HUDEP-2 (cell line): ENCODE results near the gene NOTO.
A peak's percentile ranks its signal among the peaks of the same experiment; 100 is the strongest.
"Not testable (repeated sequence)": the region's sequence is repeated elsewhere in the genome, so short reads cannot be mapped to it uniquely, and the experiment has no call there.

ENCODE experiments used
- DNase-seq, 76 experiments: peaks; one replicate each; lab custom pipeline; 2025; ENCODE audit not compliant: unreplicated experiment in 76 of 76; lab: John Stamatoyannopoulos, UW

NOTO gene

DNA sequence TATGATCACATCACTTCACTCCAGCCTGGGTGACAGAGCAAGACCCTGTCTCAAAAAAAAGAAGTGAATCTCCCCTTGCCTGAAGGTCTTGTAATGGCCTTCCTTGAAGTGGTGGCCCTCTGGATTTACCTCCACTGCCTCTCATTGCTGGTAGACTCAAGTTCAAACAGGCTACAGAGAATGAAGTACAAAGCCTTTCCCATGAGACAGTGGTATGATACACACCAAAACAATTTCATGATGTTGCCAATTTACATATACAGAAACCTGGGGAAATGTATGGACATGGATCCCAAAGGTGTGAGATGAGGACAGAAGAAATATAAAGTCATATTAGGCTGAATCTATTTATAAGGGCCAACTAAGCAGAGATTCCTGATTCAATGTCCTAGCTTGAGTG, 4.8 kb upstream of the NOTO start:
- DNase-seq = no peak

DNA sequence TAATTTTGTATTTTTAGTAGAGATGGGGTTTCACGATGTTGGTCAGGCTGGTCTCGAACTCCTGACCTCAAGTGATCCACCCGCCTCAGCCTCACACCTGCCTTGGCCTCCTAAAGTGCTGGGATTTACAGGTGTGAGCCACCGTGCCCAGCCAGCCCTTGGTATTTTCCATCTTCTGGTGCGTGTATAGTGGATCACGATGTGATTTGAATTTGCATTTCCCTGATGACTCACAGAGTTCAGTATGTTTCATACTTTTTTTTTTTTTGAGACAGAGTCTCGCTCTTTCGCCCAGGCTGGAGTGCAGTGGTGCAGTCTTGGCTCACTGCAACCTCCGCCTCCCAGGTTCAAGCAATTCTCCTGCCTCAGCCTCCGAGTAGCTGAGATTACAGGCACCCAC, 2.1 kb upstream of the NOTO start:
- DNase-seq = not testable (repeated sequence)

DNA sequence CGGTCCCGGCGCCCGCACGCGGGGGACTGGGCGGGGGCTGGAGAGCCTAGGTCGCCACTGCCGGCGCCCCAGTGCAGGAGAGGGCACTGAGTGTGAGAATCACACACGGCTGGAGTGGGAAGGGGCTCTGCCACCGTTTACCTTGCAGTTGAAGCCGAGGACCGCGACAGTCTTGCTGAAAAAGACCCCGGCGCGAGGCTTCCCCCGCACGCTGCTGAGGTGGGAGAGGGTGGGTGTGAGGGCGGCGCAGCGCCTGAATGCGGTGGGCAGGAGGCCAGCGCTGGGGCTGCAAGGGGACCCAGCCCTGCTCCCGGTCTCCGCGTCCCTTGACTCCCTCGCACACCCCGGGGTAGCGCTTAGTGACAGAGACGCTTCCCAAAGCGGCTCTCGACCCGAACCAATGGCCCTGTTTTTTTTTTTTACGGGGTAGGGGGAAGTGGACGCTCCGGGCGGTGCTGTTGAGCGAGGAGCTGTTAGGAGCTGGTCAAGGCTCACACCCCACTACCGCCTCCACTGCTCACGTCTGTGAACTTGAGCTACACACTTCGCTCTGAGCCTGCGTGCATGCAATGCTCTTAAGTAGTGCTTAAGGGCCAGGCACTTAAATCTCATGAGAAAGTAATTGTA, 794 bp downstream of the NOTO start:
- DNase-seq = no peak

DNA sequence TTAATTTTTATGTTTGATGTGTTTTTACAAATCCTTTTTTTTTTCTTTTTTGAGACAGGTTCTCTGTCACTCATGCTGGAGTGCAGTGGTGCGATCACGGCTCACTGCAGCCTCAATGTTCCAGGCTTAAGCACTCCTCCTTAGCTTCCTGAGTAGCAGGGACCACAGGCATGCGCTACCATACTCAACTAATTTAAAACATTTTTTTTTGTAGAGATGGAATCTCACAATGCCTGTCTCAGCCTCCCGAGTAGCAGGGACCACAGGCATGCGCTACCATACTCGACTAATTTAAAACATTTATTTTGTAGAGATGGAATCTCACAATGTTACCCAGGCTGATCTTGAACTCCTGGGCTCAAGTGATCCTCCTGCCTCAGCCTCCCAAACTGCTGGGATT, 3.2 kb downstream of the NOTO start:
- no peak for DNase-seq

DNA sequence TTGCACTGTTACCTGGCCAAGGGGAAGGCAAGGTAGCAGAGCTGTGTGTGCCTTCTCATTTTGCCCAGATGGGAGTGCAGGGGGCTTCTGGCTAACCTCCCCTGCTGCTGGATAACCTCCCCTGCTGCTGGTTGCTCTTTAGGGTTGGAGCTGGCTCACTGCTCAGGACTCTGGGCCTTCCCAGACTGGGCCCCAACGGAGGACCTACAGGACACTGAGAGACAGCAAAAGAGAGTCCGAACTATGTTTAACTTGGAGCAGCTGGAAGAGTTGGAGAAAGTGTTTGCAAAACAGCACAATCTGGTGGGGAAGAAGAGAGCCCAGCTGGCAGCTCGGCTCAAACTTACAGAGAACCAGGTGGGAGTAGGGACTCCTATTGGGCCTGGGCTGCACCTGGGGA, 5.9 kb downstream of the NOTO start:
- no peak for DNase-seq

DNA sequence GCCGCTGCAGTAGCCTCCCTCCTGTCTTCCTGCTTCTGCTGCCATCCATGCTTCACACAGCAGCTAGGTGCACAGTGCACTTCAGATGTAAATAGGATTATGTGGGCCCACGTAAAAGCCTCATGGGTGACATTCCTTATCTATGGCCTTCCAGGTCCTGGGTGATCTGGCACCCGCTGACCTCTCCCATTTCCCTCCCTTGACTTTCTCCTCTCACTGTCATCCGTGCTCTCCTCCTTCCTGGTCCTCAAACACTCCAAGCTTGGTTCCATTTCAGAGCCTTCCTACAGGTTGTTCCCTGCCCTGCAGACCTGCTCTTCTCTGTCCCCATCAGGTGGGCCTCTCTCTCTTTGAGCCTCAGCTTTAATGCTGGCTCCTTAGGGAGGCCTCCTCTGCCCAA, 7.6 kb downstream of the NOTO start:
- DNase-seq = no peak

DNA sequence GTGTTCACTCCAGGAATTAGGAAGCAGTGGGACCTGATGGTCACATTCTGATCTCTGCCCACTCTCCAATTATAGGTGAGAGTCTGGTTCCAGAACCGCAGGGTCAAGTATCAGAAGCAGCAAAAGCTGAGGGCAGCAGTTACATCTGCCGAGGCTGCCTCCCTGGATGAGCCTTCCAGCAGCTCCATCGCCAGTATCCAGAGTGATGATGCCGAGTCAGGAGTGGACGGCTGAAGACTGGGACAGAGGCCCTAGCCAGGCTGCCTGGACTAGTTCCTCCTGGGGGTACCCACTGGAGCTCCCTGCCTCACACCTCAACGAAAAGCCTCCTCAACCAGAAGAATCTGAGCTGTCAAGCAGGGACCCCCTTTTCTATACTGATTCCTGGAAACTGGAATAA, 8.3 kb downstream of the NOTO start:
- DNase-seq = no peak

DNA sequence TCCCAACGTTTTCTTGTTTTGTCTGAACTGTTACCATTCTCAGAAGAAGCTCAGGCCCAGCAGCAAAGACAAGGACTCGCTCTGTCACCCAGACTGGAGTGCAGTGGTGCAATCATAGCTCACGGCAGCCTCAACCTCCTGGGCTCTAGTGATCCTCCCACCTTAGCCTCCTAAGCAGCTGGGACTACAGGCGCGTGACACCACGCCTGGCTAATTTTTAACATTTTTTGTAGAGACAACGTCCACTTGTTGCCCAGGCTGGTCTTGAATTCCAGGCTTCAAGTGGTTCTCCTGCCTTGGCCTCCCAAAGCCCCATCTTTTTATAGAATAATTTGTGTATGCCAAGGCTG, 9.7 kb downstream of the NOTO start:
- DNase-seq = no peak

DNA sequence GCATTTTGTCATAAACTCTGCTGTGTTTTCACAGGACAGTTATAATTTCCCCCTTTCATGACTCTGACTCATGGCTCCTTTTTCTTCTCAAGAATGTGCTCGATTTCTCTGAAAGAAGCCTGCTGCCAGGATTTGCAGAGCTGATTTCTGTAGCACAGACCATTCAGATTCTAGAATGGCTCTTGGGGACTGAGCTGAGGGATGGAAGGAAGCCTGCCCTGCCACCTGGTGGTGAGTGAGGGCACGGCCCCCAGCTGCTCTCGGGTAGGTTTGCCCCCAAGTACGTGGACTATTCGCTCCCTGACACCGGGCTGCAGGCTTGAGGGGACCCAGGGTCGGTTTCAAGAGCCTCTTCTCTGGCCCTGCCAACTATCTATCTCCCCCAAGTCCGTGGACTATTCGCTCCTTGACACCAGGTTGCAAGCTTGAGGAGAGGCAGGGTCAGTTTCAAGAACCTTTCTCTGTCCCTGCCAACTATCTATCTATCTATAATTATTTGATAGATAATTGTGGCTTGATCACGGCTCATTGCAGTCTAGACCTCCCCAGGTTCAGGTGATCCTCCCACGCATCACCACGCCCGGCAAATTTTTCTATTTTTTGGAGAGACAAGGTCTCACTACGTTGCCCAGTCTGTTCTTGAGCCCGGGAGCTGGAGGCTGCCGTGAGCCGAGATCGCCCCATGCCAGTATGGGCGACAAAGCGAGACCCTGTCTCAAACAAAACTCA, 10.2 kb downstream of the NOTO start:
- DNase-seq = peak in 62 of 76 experiments; percentile 4 to 71 (median 37)

DNA sequence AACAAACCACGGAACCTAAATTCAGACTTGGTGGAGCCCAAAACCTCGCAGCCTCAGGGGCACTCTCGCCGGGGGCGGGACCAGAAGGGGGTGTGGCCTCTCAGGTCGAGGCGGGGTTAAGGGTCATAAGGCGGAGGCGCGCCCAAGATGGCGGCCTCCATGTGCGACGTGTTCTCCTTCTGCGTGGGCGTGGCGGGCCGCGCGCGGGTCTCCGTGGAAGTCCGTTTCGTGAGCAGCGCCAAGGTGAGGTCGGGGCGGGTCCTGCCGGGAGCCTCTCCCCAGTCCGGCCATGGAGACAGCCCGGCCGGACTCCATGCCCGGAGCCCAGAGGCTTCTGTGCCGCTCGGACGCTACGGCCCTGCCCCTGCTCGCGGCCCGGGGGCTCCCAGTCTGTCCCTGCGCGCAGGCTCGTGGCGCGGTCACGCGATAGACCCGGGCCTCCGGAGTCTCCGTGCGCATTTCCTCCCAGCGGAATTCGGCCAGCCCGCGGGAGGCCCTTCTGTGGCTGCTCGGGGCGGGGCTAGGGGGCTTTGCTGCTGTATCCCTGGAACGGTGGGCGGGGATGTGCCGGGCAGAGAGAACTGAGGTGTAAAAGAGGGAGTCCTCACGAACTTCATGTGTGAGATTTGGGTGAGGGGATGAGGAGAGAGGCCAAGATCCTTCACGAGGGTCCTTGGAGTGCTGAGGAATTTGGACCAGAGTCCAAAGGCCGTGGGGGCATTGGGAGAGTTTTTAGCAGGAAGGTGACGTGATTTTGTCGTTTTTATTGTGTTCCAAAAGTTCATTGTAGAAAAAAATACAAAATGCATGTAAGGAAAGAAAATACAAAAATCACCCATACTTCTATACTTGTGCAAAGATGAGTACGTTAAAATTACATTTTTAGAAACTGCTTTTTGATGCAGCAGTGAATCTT, 12.0 kb downstream of the NOTO start, which contains the start of gene SMYD5:
TSS of gene SMYD5 (plus strand) at position 126 of the 916 bp plus-strand sequence. CDS start at position 148, 22 bp downstream.
- peak in 75 of 76 experiments; percentile 34 to 92 (median 79) for DNase-seq

DNA sequence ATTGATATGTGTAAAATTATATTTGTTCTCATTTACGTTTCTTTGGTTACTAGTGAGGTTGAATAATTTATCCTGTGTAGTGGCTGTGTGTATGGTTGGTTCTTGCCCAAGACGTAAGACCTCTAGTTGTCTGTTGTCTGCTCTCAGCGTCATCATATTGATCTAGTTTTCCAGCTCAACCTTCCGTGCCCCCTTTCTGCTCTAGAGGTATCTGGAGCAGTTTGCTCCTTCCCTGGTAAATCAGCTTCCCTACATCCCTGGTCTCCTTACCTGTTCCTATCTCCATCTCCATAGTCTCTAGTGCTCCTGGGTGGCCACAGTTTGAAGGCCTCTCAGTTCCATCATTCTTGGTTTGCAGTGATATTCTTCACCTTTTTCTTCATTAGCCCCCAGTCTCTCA, 12.9 kb downstream of the NOTO start:
- no peak for DNase-seq

DNA sequence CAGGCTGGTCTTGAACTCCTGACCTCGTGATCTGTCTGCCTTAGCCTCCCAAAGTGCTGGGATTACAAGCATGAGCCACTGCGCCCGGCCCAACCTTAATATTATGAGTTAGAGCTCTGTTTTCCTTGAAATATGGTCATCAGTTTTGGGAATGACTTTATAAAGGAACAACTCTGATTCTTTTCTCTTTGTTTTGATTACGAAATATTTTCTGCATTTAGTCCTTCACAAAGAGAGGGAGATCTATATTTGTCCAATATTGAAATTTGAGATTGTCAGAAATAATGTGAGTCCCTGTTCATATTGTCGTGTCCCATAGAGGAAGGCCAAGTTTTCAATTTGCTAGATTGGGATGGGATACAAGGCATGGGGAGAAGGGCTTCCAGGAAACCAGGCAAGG, 14.8 kb downstream of the NOTO start:
- no peak for DNase-seq

DNA sequence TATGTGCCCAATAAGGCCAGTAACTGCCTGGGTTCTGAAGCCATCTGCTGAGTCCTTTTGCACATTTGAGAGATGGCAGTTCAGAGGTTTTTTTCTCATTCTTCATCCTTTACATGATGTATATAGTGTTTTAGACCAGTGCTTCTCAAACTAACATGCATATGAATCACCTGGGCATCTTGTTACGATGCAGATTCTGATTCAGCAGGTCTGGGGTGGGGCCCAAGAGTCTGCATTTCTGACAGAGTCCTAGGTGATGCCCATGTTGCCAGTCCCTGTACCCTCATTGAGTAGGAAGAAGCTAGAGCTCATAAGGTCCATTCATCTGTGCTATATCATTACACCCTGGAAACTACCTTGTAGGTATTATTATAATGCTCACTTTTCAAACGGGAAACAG, 15.5 kb downstream of the NOTO start:
- DNase-seq = no peak

DNA sequence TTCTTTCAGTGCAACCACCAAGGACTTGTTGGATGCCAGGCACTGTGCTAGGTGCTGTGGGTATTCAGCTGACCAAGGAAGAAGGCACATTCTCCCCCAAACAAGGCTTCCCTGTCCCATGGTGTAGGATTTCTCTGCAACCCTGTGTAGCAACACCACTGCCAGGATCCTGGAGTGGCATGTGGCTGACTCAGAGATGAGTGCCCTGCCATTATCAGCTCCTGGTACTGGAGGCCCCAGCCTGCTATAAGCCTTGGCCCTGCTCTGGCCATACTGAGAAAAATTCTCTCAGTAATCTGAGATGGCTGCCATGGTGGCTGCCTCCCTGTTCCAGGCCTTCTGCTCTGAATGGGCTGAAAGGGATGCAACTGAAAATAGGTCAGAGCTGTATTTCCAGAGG, 15.9 kb downstream of the NOTO start:
- no peak for DNase-seq

DNA sequence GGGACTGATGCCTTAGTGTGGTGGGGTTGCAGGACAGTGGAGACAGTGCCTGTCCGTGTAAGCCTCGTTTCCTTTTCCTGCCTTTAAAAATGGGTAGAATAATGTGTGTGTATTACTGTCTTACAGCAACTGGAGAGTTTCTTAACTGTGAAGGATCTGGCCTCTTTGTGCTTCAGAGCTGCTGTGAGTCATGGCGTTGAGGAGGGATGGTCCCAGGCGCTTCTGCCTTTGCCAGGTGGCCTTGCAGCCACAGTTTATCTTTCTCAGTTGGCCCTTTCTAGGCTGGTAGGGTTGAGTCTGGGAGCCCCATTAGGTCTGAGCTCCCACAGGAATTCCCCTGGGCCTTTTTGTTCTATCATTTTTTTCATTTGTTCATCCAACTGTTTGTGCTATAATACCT, 21.4 kb downstream of the NOTO start:
- no peak for DNase-seq

DNA sequence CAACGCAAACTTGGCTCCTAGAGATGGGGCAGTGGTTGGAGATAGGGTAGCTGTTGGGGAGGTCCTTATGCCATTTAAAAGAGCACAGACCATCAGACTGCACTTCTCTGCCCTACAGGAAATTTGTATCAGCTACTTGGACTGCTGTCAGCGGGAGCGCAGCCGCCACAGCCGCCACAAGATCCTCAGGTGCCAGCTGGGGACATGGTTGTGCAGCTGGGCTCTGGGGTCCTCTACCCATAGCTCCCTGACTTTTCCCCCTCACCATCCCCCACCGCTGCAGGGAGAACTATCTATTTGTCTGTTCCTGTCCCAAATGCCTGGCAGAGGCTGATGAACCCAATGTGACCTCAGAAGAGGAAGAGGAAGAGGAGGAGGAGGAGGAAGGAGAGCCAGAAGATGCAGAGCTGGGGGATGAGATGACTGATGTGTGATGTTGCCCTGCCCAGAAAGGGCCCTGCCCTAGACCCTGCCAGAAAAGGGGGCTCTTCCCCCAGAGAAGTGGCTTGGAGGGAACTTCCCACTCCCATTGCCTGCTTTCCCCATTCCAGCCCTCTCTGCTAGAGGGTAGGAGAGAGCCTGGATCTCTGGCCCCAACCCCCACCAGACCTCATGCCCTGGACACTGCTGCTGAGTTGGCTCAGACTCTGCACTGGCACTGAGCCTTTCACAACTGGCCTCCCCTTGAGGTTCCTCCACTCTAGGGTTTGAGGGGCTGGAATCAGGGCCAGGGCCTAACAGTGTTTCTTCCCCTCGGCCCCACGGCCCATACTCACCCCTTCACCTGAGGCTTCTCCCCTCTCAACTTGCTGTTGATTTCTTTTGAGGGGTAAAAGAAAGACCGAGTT, 23.4 kb downstream of the NOTO start:
- no peak for DNase-seq

DNA sequence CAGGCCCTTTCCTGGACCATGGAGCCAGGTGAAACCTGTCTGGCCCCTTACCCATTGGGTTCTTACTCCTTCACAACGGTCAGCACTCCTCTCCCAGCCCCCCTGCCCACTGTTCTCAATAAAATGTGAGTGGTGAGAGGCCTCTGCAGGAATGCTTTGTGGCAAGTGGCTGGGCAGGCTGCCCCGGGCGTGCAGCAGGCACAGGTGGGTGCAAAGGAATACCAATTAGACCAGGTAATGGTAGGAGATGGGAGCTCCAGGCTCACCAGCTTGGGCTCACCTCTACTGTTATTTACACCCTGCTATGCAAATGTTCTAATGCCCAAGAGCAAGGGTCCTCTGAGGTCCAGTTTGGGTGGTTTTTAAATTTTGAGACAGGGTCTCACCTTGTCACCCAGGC, 24.7 kb downstream of the NOTO start:
- DNase-seq = no peak

DNA sequence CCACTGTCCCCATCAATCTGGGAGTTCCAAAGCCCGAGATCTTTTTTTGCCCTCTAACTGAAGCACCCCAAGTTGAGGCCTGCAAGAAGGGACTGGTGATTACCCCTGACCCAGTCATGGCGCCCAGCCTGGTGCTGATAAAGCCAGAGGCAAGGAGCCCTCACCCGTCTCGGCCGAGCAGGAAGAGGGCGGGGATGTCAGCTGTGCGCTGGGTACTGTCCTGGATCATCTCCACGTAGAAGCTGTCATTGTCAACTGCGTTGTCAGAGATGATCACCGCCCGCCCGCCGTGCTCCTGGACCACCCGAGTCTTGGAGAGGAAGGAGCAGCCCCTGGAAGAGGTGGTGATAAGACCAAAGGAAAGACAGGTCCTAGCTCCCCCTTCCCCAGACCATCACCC, 26.3 kb downstream of the NOTO start:
- no peak for DNase-seq

DNA sequence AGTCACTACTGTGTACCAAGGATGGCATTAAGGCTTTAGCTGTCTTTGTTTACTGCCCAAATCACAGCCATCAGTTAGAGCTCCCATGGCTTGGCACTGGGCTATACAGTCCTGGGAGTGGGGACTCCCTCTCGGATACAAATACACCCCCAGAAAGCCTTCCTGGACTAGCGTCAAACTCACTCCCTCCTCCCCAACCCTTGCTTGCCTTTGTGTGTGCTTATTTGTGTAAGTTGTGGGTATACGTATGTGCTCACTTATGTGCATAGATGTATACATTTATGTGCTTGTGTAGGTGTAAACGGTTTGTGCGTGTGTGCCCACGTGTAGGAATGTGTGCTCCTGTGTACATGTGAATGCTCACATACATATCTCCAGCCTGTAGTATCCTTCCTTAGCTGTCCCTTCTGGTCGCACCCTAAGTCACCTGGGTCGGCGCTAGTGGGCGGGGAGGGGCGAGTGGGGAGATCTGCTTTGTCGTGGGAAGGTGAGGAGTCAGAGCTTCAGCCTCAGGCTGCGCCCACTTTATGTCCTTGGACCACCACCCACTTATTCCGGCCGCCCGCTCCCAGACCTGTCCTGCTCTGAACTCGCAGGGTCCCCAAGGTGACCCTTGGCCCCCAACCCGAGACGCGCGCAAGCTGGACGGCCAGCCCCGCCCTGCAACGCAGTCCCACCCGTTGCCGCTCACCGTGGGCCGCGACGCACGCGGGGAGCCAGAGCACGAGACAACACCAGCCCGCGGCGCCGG, 30.2 kb downstream of the NOTO start:
- DNase-seq = peak in 26 of 76 experiments; percentile 1 to 48 (median 20)
